Measurements from ENCODE around the gene DRC7.

DRC7 gene

DNA sequence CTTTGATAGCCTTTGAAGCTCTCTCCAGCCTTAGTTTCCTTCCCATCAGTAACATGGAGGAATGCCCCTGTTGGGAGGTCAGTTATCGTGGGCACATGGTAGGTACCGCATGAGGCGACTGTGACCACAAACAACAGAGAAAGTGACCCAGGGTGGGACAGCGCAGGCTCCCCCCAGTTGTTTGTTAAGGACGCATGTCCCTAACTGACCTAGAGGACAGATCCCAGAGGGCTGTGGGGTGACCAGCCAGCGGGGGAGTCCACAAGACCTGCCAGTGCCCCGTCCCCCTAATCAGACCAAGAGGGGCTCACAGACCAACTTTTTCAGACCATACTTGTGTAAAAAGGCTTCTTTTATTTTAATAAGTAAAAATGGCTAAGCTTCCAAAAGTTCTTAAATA lies 63.3 kb downstream of the DRC7 start:
- Histone ChIP-seq H3K4me3 (ENCODE audit: low read length) (no peak overlapping the region), H3K4me1 (ENCODE audit: control insufficient read depth, insufficient read depth, low read length) (no peaks in the 10 kb centered on the region), H3K9ac (ENCODE audit: low read length) (no peak overlapping the region), H3K9me3 (ENCODE audit: control insufficient read depth, low read length) (no peaks in the 10 kb centered on the region), H3K36me3 (ENCODE audit: control insufficient read depth, insufficient read depth, low read length, severe bottlenecking) (peaks cover 28% of the 10 kb centered on the region), H3K27me3 (replicated peaks; ENCODE audit: control insufficient read depth, insufficient read depth, low read length) (no peaks in the 10 kb centered on the region)
- no peak for DNase-seq (ENCODE audit: low read depth)

DNA sequence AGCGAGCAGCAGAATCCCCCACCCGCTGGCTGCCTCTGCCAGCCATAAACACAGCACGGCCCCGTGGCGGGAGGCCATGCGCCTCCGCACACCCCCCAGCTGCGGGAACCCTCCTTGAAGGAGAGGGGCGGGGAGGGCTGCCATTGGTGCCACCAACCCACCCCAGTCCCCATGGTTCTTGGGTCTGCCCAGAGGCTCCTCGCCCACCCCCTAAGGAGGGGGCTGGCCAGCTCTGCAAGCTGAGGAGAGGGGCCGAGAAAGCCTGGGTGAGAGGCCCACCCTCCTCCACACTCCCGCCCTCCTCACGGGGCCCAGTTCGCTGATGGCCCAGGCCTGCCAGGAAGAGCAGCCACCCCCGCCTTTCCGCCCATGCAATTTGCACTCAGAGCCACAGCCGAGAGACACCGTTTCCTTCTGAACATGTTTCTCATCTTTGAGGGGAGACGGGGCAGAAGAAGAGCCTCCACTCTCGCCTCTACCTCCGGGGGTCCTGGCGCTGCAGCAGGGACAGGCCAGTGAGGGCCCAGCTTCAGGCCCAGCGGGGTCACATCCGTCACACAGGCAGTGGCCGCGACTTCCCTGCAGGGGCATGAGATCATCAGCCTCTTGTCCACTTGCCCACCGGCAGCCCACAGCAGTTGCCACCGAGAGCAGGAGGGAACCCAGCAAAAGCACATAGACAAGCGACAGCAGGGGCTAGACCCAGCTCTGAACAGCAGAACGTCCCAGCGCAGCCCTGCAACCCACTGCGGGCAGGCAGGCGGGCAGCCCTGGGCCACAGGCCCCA lies 63.9 kb downstream of the DRC7 start:
- H3K4me3 ChIP-seq (ENCODE audit: low read length), result no peak overlapping the region
- H3K9ac ChIP-seq (ENCODE audit: low read length), result no peak overlapping the region
- no peaks in the 10 kb centered on the region for H3K9me3 ChIP-seq (ENCODE audit: control insufficient read depth, low read length)
- no peaks in the 10 kb centered on the region for H3K4me1 ChIP-seq (ENCODE audit: control insufficient read depth, insufficient read depth, low read length)
- no peak for DNase-seq (ENCODE audit: low read depth)
- no peaks in the 10 kb centered on the region for H3K27me3 ChIP-seq (replicated peaks; ENCODE audit: control insufficient read depth, insufficient read depth, low read length)
- H3K36me3 ChIP-seq (ENCODE audit: control insufficient read depth, insufficient read depth, low read length, severe bottlenecking), result peaks cover 28% of the 10 kb centered on the region

DNA sequence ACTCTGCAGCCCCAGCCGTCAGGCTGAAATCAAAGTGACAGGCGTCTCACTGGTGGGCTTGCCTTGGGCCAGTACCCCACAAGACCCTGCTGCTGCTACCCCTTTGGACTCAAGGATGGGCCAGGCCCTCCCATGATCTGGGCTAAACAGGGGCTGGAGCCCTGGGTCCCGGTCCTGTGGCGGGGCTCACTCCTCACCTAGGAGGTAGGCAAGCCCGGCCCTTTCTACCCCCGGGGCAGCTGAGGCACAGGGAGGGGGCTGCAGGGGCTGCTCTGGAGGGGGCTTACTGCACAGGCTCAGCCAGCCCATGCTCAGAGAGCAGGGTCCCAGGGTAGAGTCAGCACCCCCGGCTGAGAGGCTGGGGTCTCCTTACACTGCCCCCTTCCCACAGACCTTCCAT lies 64.5 kb downstream of the DRC7 start:
- peaks cover 27% of the 10 kb centered on the region for H3K36me3 ChIP-seq (ENCODE audit: control insufficient read depth, insufficient read depth, low read length, severe bottlenecking)
- no peaks in the 10 kb centered on the region for H3K9me3 ChIP-seq (ENCODE audit: control insufficient read depth, low read length)
- H3K9ac ChIP-seq (ENCODE audit: low read length), result no peak overlapping the region
- no peaks in the 10 kb centered on the region for H3K4me1 ChIP-seq (ENCODE audit: control insufficient read depth, insufficient read depth, low read length)
- no peak for DNase-seq (ENCODE audit: low read depth)
- H3K27me3 ChIP-seq (replicated peaks; ENCODE audit: control insufficient read depth, insufficient read depth, low read length), result no peaks in the 10 kb centered on the region
- no peak overlapping the region for H3K4me3 ChIP-seq (ENCODE audit: low read length)

DNA sequence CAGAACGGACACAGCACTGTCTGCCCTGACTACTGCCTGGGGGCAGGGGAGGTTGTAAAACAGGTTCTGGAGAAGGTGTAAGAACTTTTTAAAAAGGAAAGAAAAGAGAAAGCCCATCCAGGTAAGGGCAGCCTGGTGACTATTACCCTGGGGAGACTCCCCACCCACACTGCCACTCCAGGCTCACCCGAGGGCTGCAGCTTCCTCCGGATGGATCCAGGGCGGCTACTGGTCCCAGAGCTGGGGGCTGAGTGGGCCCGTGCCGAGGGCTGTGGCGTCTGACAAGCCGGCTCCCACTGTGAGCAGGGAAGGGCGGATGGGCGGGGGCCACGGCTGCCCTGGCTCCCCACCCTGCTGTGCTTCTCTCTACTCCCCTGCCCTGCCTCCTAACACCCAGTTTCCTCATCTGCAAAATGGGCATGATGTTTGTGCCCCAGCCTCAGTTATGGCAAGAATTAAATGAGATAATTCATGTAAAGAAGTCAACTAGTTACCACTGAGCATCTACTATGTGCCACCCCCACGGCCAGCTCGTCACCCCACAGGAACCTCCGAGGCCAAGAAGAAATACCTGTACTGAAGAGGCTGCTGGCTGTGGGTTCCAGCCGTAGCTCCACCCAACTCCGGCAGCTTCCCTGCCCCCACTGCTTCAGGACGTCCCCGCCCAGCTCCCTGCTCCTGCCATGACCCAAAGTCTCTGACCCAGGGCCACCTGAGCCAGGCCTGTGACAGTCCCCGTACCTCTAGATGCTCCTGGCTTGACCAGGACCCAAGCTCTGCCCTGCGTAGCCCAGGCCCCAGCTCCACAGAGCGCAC lies 65.1 kb downstream of the DRC7 start:
- H3K9ac ChIP-seq (ENCODE audit: low read length), result no peak overlapping the region
- no peak for DNase-seq (ENCODE audit: low read depth)
- H3K36me3 ChIP-seq (ENCODE audit: control insufficient read depth, insufficient read depth, low read length, severe bottlenecking), result peaks cover 24% of the 10 kb centered on the region

DNA sequence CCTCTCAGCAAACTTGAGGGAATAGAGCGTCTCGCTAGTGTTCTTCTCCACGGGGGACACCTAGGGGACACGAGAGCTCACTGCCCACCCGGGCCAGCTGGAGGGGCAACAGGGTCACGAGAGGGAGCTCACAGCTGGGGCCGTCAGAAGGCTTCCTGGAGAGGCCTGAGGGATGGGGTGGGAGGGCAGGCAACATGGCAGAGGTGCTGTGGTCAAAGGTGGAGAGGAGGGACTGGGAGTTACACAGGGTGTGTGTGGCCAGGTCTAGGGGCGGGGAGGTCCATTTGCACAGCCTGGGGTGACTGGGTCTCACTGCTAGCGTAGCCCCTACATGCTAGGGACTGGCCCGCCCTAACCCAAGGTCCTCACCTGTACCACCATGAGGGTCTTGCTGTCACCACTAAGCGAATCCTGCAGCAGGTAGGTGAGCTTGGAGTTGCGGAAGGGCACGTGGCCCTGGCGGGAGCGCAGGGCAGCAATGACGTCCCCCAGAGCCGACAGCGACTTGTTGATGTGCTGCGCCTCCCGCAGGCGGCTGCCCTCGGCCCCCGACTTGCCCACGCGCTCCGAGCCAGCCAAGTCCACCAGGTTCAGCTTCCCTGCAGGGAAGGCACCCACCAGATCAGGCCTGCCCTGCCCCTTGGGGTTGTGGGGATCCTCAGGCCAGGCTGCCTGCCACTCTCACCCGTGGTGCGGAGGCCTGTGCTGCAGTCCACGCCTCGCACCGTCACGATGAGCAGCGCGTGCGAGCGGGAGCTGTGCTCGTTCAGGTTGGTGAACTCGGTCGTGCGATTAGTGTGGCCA lies 66.0 kb downstream of the DRC7 start:
- no peak for DNase-seq (ENCODE audit: low read depth)
- H3K4me3 ChIP-seq (ENCODE audit: low read length), result no peak overlapping the region
- peaks cover 19% of the 10 kb centered on the region for H3K36me3 ChIP-seq (ENCODE audit: control insufficient read depth, insufficient read depth, low read length, severe bottlenecking)

More for the DNA sequence above, 65.1 kb downstream of the DRC7 start:
- Histone ChIP-seq H3K27me3 (replicated peaks; ENCODE audit: control insufficient read depth, insufficient read depth, low read length) (no peaks in the 10 kb centered on the region), H3K4me3 (ENCODE audit: low read length) (no peak overlapping the region), H3K4me1 (ENCODE audit: control insufficient read depth, insufficient read depth, low read length) (peaks cover 4% of the 10 kb centered on the region), H3K9me3 (ENCODE audit: control insufficient read depth, low read length) (no peaks in the 10 kb centered on the region)

DNA sequence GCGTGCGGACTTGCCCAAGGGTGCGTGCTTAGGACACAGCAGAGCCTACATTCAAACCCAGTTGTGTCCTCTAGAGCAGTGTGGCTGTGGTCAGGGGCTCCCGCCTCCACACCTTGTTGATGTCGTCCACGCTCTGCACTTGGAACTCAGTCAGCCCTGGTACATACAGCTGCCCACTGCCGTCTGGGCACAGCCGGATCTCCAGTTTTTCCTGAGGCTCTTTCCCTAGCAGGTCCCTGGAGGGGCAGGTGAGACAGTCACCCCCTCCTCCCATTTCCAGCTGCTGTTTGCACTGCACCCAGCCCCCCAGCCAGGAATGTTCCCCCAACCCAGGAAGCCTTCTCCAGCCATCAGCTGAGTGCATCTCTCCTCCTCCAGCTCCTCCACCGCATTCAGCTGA lies 66.7 kb downstream of the DRC7 start:
- Histone ChIP-seq H3K9me3 (ENCODE audit: control insufficient read depth, low read length) (no peaks in the 10 kb centered on the region), H3K4me1 (ENCODE audit: control insufficient read depth, insufficient read depth, low read length) (peaks cover 4% of the 10 kb centered on the region), H3K9ac (ENCODE audit: low read length) (no peak overlapping the region), H3K36me3 (ENCODE audit: control insufficient read depth, insufficient read depth, low read length, severe bottlenecking) (peaks cover 15% of the 10 kb centered on the region), H3K27me3 (replicated peaks; ENCODE audit: control insufficient read depth, insufficient read depth, low read length) (no peaks in the 10 kb centered on the region), H3K4me3 (ENCODE audit: low read length) (no peak overlapping the region)
- DNase-seq (ENCODE audit: low read depth), result no peak

More for the DNA sequence above, 66.0 kb downstream of the DRC7 start:
- Histone ChIP-seq H3K9me3 (ENCODE audit: control insufficient read depth, low read length) (no peaks in the 10 kb centered on the region), H3K27me3 (replicated peaks; ENCODE audit: control insufficient read depth, insufficient read depth, low read length) (no peaks in the 10 kb centered on the region), H3K4me1 (ENCODE audit: control insufficient read depth, insufficient read depth, low read length) (peaks cover 4% of the 10 kb centered on the region), H3K9ac (ENCODE audit: low read length) (no peak overlapping the region)

DNA sequence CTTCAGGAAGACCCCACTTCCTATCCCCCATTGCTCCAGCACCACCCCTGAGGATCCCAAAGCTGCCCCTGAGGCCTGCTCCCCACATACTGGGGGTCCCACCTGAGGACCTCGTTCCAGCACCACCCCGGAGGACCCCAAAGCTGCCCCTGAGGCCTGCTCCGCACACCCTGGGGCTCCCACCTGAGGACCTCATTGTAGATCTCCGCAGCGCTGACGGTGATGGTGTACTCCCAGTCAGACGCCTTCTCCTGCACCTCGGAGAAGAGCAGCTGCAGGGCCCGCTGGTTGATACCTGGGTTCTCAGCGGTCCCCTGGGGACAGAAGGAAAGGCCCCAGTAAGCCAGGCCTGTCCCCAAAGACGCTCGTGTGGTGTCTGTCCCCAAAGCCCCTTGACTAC lies 67.4 kb downstream of the DRC7 start:
- H3K36me3 ChIP-seq (ENCODE audit: control insufficient read depth, insufficient read depth, low read length, severe bottlenecking), result peaks cover 15% of the 10 kb centered on the region
- no peak overlapping the region for H3K9ac ChIP-seq (ENCODE audit: low read length)
- H3K9me3 ChIP-seq (ENCODE audit: control insufficient read depth, low read length), result no peaks in the 10 kb centered on the region
- H3K4me3 ChIP-seq (ENCODE audit: low read length), result no peak overlapping the region
- H3K27me3 ChIP-seq (replicated peaks; ENCODE audit: control insufficient read depth, insufficient read depth, low read length), result no peaks in the 10 kb centered on the region
- peaks cover 4% of the 10 kb centered on the region for H3K4me1 ChIP-seq (ENCODE audit: control insufficient read depth, insufficient read depth, low read length)
- no peak for DNase-seq (ENCODE audit: low read depth)

DNA sequence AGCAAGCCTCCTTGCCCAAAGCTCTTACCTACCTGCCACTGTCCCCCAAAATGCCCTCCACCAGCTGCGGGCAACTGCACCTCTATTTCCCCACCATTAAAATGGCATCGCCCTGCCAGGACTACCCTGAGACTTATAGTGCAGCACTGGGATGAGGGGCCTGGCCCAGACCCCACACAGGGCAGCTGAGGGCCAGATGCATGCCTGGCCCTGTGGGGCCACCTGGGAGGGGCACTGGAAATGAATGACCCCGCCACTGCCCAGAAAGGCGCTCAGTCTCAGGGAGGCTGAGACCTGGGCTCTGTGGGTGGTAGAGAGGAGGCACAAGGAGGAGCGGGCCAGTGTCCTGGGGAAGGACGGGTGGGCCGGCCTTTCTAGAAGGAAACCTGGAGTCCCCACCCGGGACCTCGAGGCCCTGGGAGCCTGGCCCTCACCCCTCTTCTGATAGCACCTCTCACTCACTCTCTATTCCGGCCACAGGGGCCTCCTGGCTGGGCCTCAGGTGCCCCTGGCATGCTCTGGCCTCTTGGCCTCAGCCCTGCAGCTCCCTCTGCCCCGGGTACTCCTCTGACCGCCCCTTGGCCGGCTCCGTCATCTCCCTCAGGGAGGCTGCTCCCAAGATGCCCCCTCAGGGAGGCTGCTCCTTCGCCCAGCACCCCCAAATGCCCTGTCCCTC lies 67.9 kb downstream of the DRC7 start:
- no peak overlapping the region for H3K9ac ChIP-seq (ENCODE audit: low read length)
- DNase-seq (ENCODE audit: low read depth), result no peak
- H3K36me3 ChIP-seq (ENCODE audit: control insufficient read depth, insufficient read depth, low read length, severe bottlenecking), result peaks cover 20% of the 10 kb centered on the region
- H3K9me3 ChIP-seq (ENCODE audit: control insufficient read depth, low read length), result no peaks in the 10 kb centered on the region
- peaks cover 4% of the 10 kb centered on the region for H3K4me1 ChIP-seq (ENCODE audit: control insufficient read depth, insufficient read depth, low read length)
- H3K27me3 ChIP-seq (replicated peaks; ENCODE audit: control insufficient read depth, insufficient read depth, low read length), result no peaks in the 10 kb centered on the region
- H3K4me3 ChIP-seq (ENCODE audit: low read length), result no peak overlapping the region

DNA sequence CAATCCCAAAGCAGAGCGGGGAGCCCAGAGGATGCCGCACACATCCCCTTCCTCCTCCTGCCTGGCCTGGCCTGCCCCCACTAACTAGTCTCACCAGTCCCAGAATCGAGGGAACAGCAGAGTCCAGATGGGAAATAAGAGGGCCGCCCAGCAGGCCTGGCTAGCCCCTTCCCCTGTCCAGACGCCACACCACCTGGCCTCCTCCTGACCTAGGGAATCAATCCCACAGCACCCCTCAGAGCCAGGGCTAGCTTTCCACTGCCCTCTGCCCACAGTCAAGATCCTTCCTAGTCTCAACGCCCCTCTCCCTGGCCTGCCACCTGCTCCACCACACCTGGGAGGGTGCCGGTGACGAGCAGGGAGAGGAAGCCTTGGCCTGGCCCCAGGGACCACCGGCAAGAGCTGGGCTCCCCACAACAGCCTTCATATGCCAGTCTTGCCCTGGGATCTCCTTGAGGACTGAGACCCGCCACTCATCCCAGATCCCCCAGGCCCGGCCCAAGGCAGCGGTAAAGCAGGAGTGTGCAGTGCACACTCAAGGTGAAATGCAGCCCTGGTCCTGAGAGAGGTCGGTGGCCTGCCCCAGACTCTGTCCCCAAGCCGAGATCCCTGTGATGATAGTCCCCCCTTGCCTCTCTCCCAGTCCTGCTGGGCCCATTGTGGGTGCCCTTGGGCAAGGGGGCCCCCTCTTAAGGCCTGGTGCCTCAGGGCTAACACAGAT lies 68.8 kb downstream of the DRC7 start:
- H3K9ac ChIP-seq (ENCODE audit: low read length), result no peak overlapping the region
- peaks cover 20% of the 10 kb centered on the region for H3K36me3 ChIP-seq (ENCODE audit: control insufficient read depth, insufficient read depth, low read length, severe bottlenecking)
- no peaks in the 10 kb centered on the region for H3K27me3 ChIP-seq (replicated peaks; ENCODE audit: control insufficient read depth, insufficient read depth, low read length)
- no peak overlapping the region for H3K4me3 ChIP-seq (ENCODE audit: low read length)
- H3K9me3 ChIP-seq (ENCODE audit: control insufficient read depth, low read length), result no peaks in the 10 kb centered on the region
- peaks cover 4% of the 10 kb centered on the region for H3K4me1 ChIP-seq (ENCODE audit: control insufficient read depth, insufficient read depth, low read length)
- DNase-seq (ENCODE audit: low read depth), result no peak

DNA sequence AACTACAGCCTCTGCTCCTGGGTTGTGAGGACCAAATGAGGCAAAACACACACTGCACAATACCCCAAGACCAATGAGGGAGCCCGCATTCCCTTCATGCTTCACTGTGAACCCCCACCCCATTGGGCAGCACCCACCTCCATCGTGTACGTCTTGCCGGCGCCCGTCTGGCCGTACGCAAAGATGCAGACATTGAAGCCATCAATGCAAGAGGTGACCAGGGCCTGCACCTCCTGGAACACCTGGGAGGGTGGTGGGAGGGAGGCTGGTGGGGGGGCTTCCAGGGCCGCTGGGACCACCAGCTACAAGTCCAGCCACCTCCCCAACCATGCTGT lies 69.4 kb downstream of the DRC7 start:
- no peaks in the 10 kb centered on the region for H3K27me3 ChIP-seq (replicated peaks; ENCODE audit: control insufficient read depth, insufficient read depth, low read length)
- no peak for DNase-seq (ENCODE audit: low read depth)
- peaks cover 25% of the 10 kb centered on the region for H3K36me3 ChIP-seq (ENCODE audit: control insufficient read depth, insufficient read depth, low read length, severe bottlenecking)
- no peak overlapping the region for H3K9ac ChIP-seq (ENCODE audit: low read length)
- no peaks in the 10 kb centered on the region for H3K9me3 ChIP-seq (ENCODE audit: control insufficient read depth, low read length)
- peaks cover 4% of the 10 kb centered on the region for H3K4me1 ChIP-seq (ENCODE audit: control insufficient read depth, insufficient read depth, low read length)
- H3K4me3 ChIP-seq (ENCODE audit: low read length), result no peak overlapping the region

Measured in adipocyte (in vitro differentiated cells).